Left renal cortex interstitium (tissue), 4 donors: ENCODE results near the gene ARFGAP1. TPM values are rescaled to one million over a fixed set of nuclear protein-coding genes. Genes with fewer than 3 reads are reported as not detected.

Source experiments
- DNase-seq, 4 donors: peaks; one replicate each; pipeline ENCODE4 v3.0.0-alpha.2; 2013; ENCODE audit warnings: low read depth in 4 of 4, low spot score in 2 of 4, missing footprints in 1 of 4
- polyA plus RNA-seq, 4 donors: library from polyadenylated mRNA; unstranded; fragments of 120-200 nt; gene quantifications; one replicate each; pipeline ENCODE4 v1.2.1, GENCODE V29; 2013; ENCODE audit not compliant: insufficient read length in 4 of 4

ARFGAP1 gene
- polyA plus RNA-seq, 4 donors, result 53.9 to 90.8 (median 73.9) TPM

DNA sequence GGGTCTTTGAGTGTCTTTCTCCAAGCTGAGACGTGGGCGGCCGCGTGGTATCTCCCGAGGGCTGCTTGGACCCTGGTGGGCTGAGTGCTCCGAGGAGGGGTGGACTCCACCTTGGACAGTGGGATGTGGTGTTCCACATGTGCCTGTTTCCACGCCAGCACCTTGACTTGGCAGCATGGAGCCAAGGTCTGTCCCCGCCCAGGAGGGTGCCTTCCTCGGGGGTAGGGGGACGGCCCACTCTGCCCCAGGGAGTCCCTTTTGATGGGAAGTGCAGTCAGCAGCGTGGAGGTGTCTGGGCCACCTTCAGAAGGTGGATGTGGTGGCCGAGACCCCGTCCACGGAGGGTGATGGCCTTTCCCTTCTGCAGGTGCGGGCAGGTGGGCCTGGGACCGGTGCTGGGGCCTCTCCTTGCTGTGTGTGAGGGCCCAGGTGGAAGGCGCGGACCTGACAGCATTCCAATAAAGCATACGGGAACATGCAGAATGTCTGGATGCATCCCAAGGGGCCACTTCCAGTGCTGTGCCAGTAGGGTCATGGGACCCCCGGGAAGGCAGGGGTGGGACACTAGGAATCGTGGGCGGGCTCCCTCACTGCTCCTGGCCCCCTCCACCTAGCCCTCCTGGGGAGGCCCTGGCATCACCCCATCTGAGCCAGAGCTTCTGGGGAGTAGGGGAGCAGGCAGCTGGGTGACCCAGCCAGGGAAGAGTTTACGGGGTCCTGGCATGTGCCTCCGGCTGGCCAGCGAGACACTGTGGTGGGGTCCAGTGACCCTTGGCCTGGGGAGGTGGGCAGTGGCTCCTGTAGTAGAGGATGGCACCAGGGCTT is 16.9 kb downstream of the ARFGAP1 start:
- no peak for DNase-seq

DNA sequence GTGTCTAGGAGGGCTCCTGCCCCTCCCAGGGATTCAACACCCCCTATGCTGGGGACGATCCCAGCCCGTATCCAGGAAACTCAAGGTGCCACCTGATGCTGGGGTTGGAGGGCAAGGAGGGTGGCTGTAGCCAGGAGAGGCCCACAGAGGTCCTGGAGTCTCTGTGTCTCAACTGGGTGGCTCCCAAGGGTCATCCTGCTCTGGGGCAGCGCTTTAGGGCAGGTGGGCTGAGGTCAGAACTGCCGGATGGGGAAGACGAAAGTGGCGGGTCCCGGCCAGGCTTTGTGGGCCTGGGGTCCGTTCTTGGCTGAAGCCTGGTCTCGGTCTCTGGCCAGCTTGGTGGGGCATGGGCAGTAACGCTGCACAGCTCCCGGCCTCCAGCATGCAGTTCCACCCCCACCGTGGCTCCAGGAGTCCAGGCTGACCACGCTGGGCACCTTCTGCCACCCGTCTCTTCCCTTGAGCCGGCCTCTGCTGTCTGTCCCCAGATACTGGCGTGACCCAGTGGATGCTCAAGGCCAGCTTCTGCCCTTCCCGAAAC is 17.6 kb downstream of the ARFGAP1 start:
- no peak for DNase-seq

DNA sequence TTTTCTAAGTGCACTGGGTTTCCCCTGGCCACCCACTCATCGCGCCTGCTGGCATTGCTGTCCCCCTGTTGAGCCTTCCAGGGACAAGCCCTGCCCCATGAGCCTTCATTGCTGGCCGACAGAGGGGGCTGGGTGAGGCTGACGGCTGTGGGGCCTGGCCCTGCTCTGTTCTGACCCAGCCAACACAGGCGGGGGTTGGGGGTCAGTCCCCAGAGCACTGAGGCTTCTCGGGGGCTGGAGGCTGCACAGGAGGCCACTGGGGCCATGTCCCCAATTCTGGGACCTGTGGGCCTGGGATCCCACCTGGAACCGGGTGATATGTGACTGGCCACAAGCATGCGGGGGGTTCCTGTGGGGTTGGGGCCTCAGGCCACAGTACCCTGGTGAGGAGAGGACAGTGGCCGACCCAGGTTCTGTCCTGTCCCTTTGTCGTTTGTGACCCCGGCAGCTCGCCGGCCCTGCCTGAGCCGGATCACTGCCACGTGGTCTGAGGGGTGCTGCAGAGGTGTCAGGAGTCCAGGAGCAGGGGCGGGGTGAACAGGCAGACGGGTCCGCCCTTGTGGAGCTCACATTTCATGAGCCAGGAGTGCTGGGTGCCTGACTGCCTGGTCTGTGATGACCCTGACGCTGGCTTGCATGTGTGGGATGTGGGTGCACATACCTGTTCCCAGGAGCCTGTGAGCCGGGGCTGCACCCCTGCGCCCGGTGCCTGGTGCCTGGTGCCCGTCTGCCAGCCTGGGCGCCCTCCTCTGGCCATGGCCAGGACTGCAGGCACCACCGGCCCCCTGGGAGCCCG is 18.3 kb downstream of the ARFGAP1 start:
- DNase-seq, result no peak

DNA sequence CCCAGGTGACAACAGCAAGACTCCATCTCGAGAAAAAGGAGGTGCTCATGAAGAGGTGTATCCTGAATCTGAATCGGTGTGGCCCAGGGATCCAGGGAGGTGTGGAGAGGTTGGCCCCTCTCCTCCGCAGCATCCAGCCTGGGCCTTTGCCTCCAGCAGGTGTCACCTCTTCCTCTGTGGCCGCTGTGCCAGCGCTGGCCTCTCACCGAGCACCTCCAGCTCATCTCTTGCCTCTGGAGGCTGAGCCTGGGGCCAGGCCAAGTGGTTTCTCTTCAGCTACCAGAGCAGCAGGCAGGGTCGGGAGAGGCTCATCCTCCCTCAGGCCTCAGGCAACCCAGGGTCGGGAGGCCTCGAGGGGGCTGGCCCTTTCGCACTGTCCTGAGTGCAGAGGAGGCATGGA is 19.2 kb downstream of the ARFGAP1 start:
- DNase-seq, result no peak

DNA sequence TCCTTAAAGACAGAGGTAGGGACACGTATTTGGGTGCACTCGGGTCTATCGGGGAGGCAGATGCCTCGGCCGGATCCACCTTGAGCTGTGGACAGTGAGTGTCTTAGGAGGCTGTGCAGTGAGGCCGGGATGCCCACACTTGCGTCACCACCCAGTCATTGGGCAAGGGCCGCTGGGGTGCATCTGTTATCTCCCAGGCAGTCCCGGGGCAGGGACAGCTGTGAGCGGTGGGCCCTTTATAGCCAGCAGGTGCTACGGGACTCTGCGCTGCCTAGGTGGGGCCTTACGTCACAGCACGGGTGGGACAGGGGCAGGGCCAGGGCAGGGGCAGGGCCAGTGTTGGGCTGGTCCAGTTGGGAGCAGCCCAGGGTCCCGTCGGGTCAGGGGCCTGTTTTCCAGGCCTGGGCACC is 19.7 kb downstream of the ARFGAP1 start:
- DNase-seq, result no peak

DNA sequence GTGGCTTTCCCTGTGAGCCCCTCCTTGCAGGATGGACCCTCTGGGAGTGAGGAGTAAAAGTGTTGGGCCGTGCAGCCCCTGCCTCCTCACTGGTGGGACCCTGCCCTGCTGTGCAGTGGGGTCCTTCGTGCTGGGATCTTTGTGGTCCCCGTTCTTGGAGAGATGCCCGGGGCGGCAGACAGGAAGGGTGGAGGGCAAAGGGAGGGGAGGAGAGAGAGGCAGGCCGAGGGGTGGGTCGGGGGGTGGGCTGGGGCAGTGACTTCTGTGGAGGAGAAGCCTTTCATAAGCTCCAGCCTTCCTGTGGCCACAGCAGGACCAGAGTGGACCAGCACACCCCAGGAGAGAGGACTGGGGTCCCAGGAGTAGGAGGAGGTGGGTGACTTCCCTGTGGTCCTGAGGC is 20.3 kb downstream of the ARFGAP1 start, which contains the start of gene COL20A1:
COL20A1 (plus strand) TSS at position 283 of the 400 bp plus-strand sequence. CDS start 1,922 bp downstream, outside the sequence.
- no peak for DNase-seq

DNA sequence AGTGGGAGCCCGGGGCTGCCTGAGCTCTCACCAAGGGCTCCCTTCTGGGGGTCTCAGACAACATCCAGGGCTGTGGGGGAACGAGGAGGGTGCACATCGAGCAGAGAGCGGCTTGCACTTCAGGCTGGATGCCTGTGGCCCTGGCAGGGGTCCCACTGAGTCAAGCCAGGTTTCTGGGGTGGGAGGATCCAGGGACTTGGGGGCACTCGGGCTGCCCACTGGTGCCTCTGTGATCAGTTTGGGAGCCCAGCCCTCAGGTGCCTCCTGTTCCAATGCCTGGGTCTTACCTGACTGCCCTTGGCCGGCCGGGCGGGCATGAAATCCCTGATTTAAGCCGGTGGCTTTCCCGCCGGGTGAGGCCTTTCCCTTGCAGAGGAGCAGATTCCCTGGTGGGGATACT is 20.8 kb downstream of the ARFGAP1 start:
- DNase-seq, result no peak

DNA sequence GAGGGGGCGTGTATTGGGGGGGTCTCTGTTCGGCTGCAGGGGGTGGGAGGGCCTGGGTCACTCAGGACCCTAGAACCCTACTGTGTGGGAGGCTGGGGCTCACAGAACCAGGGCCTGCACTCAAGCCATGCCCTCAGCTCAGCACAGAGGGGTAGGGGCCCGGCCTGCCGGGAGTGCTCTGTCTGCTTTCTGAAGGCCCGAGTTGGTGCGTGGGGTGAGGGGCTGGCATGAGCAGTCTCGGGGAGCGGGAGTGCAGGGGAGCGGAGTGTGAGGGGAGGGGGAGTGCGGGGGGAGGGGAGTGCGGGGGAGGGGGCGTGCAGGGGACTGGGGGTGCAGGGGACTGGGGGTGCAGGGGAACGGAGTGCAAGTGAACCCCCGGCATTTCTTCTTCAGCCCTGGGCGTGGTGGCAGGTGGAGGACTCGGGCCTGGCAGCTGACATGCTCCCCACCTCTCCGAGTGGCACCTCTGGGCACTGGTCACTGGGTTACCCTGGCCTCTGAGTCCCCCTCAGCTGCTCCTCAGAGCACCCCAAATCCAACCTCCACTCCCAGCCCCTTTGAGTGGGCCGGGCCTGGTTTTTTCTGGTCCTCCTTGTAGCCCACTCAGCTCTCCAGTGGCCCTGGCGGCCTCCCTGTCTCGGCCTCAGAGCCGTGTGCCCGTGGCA is 21.4 kb downstream of the ARFGAP1 start:
- DNase-seq, result no peak

GRCh38 chr20:63294536-63294900 is 21.9 kb downstream of the ARFGAP1 start:
- no peak for DNase-seq

DNA sequence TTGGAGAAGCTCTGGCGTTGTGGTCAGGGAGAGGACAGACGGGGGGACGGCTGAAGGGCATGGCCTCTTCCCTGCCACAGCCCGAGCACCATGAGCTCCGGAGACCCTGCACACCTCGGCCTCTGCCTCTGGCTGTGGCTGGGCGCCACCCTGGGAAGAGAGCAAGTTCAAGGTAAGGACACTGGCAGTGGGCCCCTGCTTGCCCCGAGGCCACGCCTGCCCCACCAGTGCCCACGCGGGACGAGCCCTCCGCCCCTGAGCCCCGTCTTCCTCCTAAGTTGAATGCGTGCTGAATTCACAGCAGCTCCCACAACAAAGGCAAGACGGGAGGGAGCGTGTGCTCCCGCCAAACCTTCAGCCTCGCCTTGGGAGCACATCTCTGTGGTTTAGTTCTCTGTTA is 22.4 kb downstream of the ARFGAP1 start:
- DNase-seq, result no peak

DNA sequence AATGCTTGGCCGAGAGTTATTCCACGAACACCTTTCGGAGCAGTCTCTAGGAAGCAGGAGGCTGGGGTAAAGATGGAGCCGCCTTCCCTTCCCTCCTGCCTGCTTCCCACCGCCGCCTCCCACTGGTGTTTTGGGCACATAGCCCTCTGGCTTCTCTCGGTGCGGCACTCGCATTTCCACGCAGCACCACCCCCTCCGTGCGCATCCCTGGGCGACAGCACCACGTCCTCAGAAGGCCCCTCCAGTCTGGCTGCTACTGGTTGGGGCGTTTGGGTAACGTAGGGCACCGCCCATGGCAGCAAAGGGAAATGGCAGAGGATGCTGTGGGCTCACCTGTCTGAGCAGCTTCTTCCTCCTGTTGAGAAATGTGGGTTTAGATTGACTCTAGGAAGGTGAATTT is 22.8 kb downstream of the ARFGAP1 start:
- no peak for DNase-seq

GRCh38 chr20:63295846-63296245 is 23.2 kb downstream of the ARFGAP1 start:
- no peak for DNase-seq

DNA sequence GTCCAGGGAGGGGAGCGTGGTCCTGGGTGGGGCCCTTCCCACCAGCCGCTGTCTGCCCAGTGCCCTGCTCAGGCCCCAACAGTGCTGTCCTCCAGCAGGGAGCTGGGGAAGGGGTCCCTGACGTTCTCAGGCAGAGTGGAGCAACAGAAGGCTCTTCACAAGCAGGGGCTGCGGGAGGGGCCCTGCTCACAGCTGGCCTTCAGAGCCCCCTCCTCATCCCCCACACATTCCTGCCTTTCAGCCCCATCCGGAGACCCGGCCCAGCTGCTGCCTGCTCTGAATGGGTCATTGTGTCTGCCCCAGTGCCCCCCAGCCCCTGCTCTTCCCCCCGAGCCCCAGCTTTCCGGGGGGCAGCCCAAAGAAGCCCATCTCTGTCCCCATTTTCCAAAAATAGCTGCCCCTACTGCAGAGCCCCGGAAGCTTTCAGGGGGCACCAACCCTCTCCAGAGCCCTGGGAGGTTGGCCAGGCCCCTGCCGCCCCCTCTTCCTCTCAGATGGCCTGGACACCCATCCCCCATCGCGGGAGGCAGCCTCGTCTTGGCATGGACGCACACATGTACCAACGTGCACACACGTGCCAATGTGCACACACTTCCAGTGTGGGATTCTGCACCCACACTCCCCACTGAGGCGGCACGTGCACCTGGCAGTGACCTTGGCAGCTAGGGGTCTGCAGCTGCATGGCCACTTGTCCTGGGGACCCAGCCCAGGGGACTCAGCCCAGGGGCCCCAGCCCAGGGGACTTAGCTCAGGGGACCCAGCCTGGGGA is 24.1 kb downstream of the ARFGAP1 start:
- no peak for DNase-seq

- DNase-seq, result no peak
Observed at GRCh38 chr20:63297371-63297781, 24.8 kb downstream of the ARFGAP1 start.

DNA sequence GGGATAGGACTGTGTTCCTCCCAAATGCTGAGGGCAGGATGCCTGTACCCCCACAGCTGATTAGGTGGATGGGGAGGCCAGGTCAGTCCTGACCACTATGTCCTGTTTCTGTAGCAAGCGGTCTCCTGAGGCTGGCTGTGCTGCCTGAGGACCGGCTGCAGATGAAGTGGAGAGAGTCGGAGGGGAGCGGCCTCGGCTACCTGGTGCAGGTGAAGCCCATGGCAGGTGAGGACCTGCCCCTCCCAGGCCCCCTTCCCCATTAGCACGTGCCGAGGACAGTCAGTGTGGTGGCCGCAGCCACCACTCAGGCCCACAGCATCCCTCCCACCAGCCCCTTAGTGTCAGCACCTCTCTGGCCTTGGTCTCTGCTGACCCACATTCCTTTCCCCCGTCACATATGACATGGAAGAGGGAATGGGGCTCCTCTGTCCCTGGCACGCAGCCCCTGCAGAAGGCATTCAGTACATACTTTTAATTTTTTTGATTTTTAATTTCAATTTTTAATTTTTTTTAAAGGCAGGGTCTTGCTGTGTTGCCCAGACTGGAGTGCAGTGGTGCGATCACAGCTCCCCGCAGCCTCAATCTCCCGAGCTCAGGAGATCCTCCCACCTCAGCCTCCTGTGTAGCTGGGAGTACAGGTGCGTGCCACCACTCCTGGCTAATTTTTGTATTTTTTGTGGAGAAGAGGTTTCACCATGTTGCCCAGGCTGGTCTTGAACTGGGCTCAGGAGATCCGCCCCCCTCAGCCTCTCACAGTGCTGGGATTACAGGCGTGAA is 25.4 kb downstream of the ARFGAP1 start:
- DNase-seq, result no peak

DNA sequence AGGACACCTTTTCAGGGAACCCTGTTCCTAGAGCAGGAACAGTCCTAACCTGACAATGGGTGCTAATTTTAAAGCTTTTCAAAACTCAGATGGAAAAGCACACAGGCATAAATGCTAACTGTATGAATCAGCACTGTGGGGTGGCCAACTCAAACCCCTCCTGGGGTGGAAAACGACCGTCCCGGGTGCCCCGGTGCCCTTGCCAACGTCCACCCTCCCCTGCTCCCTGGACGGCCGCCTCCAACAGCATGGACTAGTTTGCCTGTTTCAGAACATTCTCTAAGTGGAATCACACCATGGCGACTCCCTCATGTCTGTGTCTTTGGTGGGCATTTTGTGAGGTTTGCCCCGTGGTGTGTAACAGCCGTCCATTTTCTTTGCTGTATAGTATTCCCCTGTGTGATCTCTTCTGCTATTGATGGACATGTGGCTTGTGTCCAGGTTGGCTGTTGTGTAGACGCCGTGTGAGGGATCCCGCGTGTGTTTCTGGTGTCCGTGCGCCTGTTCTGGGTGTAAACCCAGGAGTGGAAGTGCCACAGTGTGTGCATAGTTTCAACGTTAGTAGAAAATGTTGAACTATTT is 26.2 kb downstream of the ARFGAP1 start:
- DNase-seq, result no peak

- no peak for DNase-seq
Observed at GRCh38 chr20:63301671-63302070, 29.1 kb downstream of the ARFGAP1 start.

DNA sequence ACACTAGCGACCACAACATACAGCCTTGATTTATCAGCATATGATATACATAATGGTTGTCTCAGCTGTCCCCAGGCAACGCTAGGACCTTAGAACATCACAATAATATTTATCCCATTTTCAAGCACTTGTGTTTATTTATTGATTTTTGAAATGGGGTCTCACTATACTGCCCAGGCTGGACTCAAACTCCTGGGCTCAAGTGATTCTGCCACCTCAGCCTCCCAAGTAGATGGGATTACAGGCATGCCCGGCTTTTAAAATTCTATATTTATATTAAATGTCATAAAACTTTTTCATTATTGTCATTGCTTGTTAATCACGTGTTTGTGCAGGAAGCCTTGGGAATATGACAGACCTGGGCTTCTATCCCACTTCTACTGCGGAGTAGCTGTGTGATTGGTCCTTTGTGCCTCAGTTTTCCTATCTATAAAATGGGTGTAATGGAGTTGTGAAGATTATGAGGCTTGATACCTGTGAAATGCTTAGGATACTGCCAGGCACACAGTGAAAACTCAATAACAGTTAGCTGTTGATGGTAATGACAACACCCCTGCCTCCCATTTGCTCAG is 30.6 kb downstream of the ARFGAP1 start:
- no peak for DNase-seq

GRCh38 chr20:63305393-63305792 is 32.8 kb downstream of the ARFGAP1 start:
- no peak for DNase-seq
